Neural crest cell (in vitro differentiated cells): Measurements from ENCODE around the gene RPL19. TPM values are rescaled to one million over a fixed set of nuclear protein-coding genes. Genes with fewer than 3 reads are reported as not detected.

Experiments used
- DNase-seq: peaks from one replicate; pipeline ENCODE4 v3.0.0; 2021; ENCODE audit warnings: low read depth, mixed read lengths, low spot score
- H3K27ac Mint-ChIP-seq: one replicate; pipeline ENCODE4 v1.8.0; 2021; ENCODE audit warnings: mild to moderate bottlenecking, mixed read lengths; ENCODE audit not compliant: unreplicated experiment
- H3K27me3 Mint-ChIP-seq: 2 replicates; pipeline ENCODE4 v1.8.0; 2021; ENCODE audit warnings: low read depth, mild to moderate bottlenecking, mixed read lengths
- H3K36me3 Mint-ChIP-seq: 2 replicates; pipeline ENCODE4 v1.8.0; 2021; ENCODE audit warnings: low read depth, mild to moderate bottlenecking, mixed read lengths
- H3K4me1 Mint-ChIP-seq: 2 replicates; pipeline ENCODE4 v1.8.0; 2021; ENCODE audit warnings: mixed read lengths
- H3K4me3 Mint-ChIP-seq: one replicate; pipeline ENCODE4 v1.8.0; 2021; ENCODE audit warnings: mild to moderate bottlenecking, mixed read lengths
- H3K9me3 Mint-ChIP-seq: 2 replicates; pipeline ENCODE4 v1.8.0; 2021; ENCODE audit warnings: mixed read lengths
- total RNA-seq: library from RNA; stranded (reverse); gene quantifications from 2 replicates; pipeline ENCODE4 v1.2.1, GENCODE V29; 2021
- TF ChIP-seq, protein P1 (sequence below): fragments of 200-600 bp; sonication (generic); conservative IDR thresholded peaks from 2 replicates; pipeline ENCODE4 v1.5.0; 2021; ENCODE audit warnings: antibody characterized with exemption, mild to moderate bottlenecking

Gene RPL19
- total RNA-seq, 1 donor from 2014 or later = 1,874 TPM

DNA sequence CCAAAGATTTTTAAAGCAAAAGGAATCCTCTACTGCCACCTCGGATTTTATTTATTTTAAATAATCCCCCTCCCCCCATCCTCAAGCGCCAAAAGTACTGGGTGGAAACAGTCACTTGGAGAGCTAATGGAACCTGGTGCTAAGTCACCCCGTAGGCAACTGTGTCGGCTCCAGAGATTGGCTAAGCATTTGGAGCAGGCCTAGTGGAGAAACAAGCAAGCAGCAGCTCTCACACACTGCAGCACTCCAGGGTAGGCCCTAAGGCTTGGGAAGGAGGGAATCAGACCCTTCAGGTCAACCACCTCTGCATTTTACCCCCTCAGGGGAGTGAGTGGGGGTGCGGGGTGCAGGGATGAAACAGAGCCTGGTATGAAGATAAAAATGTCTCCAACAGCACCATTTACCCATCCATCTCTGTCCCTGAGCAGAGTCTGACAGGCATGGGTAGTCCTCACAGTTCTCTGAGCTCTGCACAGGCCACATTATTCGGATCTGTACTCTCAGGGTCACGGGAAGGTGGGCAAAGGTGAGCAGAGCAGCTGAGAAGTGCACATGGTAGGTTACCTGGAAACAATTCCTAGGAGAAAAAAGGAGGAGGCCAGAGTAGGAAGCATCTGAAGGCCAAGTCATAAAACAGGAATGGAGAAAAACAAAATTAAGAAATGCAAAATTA, 52.8 kb downstream of the RPL19 start:
- Mint-ChIP-seq H3K9me3 (no peaks in the 10 kb centered on the region), H3K27ac (no peak overlapping the region), H3K4me1 (no peaks in the 10 kb centered on the region), H3K27me3 (no peaks in the 10 kb centered on the region), H3K36me3 (no peaks in the 10 kb centered on the region), H3K4me3 (no peak overlapping the region)
- no peak for DNase-seq
- TF ChIP-seq, protein P1, sequence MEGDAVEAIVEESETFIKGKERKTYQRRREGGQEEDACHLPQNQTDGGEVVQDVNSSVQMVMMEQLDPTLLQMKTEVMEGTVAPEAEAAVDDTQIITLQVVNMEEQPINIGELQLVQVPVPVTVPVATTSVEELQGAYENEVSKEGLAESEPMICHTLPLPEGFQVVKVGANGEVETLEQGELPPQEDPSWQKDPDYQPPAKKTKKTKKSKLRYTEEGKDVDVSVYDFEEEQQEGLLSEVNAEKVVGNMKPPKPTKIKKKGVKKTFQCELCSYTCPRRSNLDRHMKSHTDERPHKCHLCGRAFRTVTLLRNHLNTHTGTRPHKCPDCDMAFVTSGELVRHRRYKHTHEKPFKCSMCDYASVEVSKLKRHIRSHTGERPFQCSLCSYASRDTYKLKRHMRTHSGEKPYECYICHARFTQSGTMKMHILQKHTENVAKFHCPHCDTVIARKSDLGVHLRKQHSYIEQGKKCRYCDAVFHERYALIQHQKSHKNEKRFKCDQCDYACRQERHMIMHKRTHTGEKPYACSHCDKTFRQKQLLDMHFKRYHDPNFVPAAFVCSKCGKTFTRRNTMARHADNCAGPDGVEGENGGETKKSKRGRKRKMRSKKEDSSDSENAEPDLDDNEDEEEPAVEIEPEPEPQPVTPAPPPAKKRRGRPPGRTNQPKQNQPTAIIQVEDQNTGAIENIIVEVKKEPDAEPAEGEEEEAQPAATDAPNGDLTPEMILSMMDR = no peak

Other genes with a start within 250 kb of the RPL19 start
- not detected in 2 replicates for gene FBXO47, start 232.9 kb upstream of the RPL19 start, total RNA-seq
- gene PLXDC1, start 48.6 kb upstream of the RPL19 start, total RNA-seq = 0.28 and 0.84 TPM in 2 replicates
- not detected in 2 replicates for gene ARL5C, start 34.1 kb upstream of the RPL19 start, total RNA-seq
- gene CACNB1, start 2.6 kb upstream of the RPL19 start, total RNA-seq = 15.3 and 16.2 TPM in 2 replicates
- gene STAC2, start 25.7 kb downstream of the RPL19 start, total RNA-seq = 1.0 and 1.2 TPM in 2 replicates
- 13.8 and 14.3 TPM in 2 replicates for gene FBXL20, start 201.3 kb downstream of the RPL19 start, total RNA-seq